Measurements from ENCODE around the gene COQ4.

COQ4 gene

DNA sequence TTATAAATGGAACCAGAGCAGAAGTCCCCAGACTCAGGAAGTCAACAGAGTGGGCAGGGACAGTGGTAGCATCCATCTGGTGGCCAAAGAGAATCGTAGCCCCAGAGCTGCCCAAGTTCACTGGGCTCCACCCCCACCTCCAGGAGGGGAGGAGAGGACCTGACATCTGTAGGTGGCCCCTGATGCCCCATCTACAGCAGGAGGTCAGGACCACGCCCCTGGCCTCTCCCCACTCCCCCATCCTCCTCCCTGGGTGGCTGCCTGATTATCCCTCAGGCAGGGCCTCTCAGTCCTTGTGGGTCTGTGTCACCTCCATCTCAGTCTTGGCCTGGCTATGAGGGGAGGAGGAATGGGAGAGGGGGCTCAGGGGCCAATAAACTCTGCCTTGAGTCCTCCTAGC, 38.2 kb downstream of the COQ4 start:
- Histone ChIP-seq H3K9me3 (ENCODE audit: insufficient read depth, low read length) (no peaks in the 10 kb centered on the region), H3K27me3 (ENCODE audit: insufficient read depth, insufficient read length) (peaks cover 15% of the 10 kb centered on the region), H3K36me3 (ENCODE audit: insufficient read depth, insufficient read length, low read length) (peaks cover 27% of the 10 kb centered on the region), H3K4me3 (ENCODE audit: insufficient read length, low read depth) (no peak overlapping the region), H3K9ac (ENCODE audit: insufficient read length, low read depth) (no peak overlapping the region), H3K4me1 (ENCODE audit: insufficient read depth, insufficient read length) (peaks cover 16% of the 10 kb centered on the region)
- no peak for TF ChIP-seq ZNF274 (IDR thresholded peaks at IDR 0.05; ENCODE audit: low read depth, low read length)
- TF ChIP-seq YY1 (IDR thresholded peaks at IDR 0.05; ENCODE audit: insufficient read depth, insufficient read length), result no peak
- no peak for TF ChIP-seq SUZ12 (IDR thresholded peaks at IDR 0.05; ENCODE audit: extremely low read depth, insufficient read depth, insufficient read length)
- no peak for DNase-seq (ENCODE audit: low read depth, low spot score)

DNA sequence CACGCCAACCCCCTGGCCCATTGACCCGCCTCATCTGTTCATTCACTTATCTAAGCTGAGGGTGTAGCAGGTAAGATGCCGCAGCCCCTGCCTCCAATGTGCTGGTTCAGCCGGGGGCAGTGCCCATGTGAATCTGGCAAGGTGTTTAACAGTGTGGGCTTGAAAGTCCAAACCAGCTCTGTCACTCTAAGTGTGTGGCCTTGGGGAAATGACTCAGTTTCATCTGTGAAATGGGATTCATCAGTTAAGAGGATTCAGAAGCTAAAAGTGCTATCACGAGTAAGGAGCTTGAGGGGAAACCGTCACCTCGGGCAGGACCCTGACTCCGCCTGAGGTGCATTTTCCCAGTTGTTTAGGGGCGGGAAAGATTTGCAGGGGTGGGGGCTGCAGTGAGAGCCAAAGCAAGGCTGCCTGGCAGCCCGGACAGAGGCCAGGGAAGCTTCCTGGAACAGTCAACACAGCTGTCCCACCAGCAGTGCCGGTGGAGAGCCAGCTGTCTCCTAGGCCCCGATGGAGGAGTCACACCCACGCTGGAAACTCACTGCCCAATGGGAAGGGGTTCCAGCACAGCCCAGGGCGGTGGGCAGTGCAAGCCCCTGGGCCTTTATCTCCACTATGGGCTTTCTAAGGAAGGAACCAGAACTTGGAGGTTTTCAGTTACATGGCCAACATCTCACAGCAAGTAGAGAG, 38.8 kb downstream of the COQ4 start:
- TF ChIP-seq ZNF274 (IDR thresholded peaks at IDR 0.05; ENCODE audit: low read depth, low read length) (no peak), SUZ12 (IDR thresholded peaks at IDR 0.05; ENCODE audit: extremely low read depth, insufficient read depth, insufficient read length) (no peak), YY1 (IDR thresholded peaks at IDR 0.05; ENCODE audit: insufficient read depth, insufficient read length) (no peak)
- Histone ChIP-seq H3K4me3 (ENCODE audit: insufficient read length, low read depth) (no peak overlapping the region), H3K36me3 (ENCODE audit: insufficient read depth, insufficient read length, low read length) (peaks cover 21% of the 10 kb centered on the region), H3K4me1 (ENCODE audit: insufficient read depth, insufficient read length) (peaks cover 16% of the 10 kb centered on the region), H3K9me3 (ENCODE audit: insufficient read depth, low read length) (no peaks in the 10 kb centered on the region), H3K9ac (ENCODE audit: insufficient read length, low read depth) (no peak overlapping the region), H3K27me3 (ENCODE audit: insufficient read depth, insufficient read length) (peaks cover 19% of the 10 kb centered on the region)
- DNase-seq (ENCODE audit: low read depth, low spot score), result no peak

DNA sequence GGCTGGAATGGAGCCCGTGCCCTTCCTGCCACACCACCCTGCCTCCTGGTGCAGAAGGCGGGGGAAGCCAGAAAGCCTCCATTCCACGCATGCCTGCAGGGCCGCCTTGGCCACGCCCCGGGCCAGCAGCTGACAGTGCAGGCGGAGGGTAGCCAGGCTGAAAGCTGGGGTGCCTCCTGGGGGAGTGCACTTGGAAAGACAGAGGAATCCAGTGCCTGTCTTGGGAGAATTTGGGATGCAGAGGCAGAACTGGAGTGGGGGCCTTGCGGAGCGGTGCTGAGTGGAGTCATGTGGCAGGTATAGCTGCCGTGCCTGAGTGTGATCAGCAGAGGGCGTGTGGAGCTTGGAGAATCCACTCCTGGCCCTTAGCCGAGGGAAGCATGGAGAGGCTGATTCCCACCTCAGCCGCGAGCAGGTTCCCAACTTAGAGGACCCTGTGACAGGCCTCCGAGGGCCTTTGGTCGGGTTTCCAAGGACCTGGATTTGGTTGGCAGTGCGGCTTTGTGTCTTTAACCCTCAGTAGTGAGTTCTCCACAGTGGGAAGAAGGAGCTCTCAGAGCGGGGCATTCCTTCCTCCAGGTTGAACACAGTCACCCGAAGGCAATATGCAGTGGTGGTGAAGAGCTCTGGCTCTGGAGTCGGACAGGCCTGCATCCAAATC, 39.5 kb downstream of the COQ4 start:
- Histone ChIP-seq H3K4me3 (ENCODE audit: insufficient read length, low read depth) (no peak overlapping the region), H3K9ac (ENCODE audit: insufficient read length, low read depth) (no peak overlapping the region), H3K27me3 (ENCODE audit: insufficient read depth, insufficient read length) (peaks cover 25% of the 10 kb centered on the region)

DNA sequence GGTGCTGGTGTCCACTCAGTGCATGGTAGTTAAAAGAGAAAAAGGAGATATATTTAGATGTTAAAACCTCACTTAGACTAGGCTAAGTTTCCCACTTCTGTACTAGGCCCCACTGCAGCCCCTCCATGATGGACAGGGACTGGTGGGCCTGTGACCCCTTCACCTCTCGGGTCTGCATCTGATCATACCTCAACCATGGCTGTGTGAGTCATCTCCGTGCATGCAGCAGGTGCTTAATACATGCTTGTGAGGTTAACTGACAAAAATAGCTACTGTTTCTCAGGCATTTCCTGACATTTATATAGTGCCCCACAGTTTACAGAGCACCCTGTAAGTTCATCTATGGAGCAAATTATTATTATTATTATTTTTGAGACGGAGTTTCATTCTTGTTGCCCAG, 40.1 kb downstream of the COQ4 start:
- H3K27me3 ChIP-seq (ENCODE audit: insufficient read depth, insufficient read length), result peaks cover 31% of the 10 kb centered on the region
- H3K4me1 ChIP-seq (ENCODE audit: insufficient read depth, insufficient read length), result peaks cover 14% of the 10 kb centered on the region
- H3K9ac ChIP-seq (ENCODE audit: insufficient read length, low read depth), result no peak overlapping the region
- no peak overlapping the region for H3K4me3 ChIP-seq (ENCODE audit: insufficient read length, low read depth)
- TF ChIP-seq ZNF274 (IDR thresholded peaks at IDR 0.05; ENCODE audit: low read depth, low read length) (no peak), SUZ12 (IDR thresholded peaks at IDR 0.05; ENCODE audit: extremely low read depth, insufficient read depth, insufficient read length) (no peak), YY1 (IDR thresholded peaks at IDR 0.05; ENCODE audit: insufficient read depth, insufficient read length) (no peak)
- peaks cover 15% of the 10 kb centered on the region for H3K36me3 ChIP-seq (ENCODE audit: insufficient read depth, insufficient read length, low read length)
- DNase-seq (ENCODE audit: low read depth, low spot score), result no peak
- no peaks in the 10 kb centered on the region for H3K9me3 ChIP-seq (ENCODE audit: insufficient read depth, low read length)

More for the DNA sequence above, 39.5 kb downstream of the COQ4 start:
- Histone ChIP-seq H3K4me1 (ENCODE audit: insufficient read depth, insufficient read length) (peaks cover 16% of the 10 kb centered on the region), H3K36me3 (ENCODE audit: insufficient read depth, insufficient read length, low read length) (peaks cover 20% of the 10 kb centered on the region), H3K9me3 (ENCODE audit: insufficient read depth, low read length) (no peaks in the 10 kb centered on the region)
- peak; percentile 82 for DNase-seq (ENCODE audit: low read depth, low spot score)
- TF ChIP-seq SUZ12 (IDR thresholded peaks at IDR 0.05; ENCODE audit: extremely low read depth, insufficient read depth, insufficient read length), result no peak
- no peak for TF ChIP-seq ZNF274 (IDR thresholded peaks at IDR 0.05; ENCODE audit: low read depth, low read length)
- TF ChIP-seq YY1 (IDR thresholded peaks at IDR 0.05; ENCODE audit: insufficient read depth, insufficient read length), result no peak

DNA sequence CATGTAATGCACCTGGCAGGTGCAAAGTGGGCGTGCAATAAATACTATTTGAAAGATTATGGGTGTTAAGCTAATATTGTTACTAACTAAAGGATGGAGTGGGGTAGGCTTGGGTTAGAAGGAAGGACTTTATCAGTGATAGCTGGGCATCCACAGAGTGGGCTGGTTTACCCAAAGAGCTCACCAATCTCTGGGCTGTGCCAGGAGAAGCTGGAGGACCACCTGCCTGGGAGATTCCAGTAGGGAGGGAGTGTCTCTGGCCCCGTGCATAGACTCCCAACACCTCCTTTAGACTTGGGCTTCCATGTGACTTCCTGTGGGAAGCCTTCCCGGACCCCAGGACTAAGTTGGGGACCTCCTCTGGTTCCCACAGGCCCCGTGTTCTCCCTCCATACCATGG, 42.9 kb downstream of the COQ4 start:
- Histone ChIP-seq H3K27me3 (ENCODE audit: insufficient read depth, insufficient read length) (peaks cover 35% of the 10 kb centered on the region), H3K9me3 (ENCODE audit: insufficient read depth, low read length) (no peaks in the 10 kb centered on the region), H3K4me1 (ENCODE audit: insufficient read depth, insufficient read length) (peaks cover 12% of the 10 kb centered on the region), H3K9ac (ENCODE audit: insufficient read length, low read depth) (peak overlapping the region; percentile 74), H3K36me3 (ENCODE audit: insufficient read depth, insufficient read length, low read length) (peaks cover 4% of the 10 kb centered on the region), H3K4me3 (ENCODE audit: insufficient read length, low read depth) (no peak overlapping the region)
- TF ChIP-seq YY1 (IDR thresholded peaks at IDR 0.05; ENCODE audit: insufficient read depth, insufficient read length), result no peak
- no peak for DNase-seq (ENCODE audit: low read depth, low spot score)

DNA sequence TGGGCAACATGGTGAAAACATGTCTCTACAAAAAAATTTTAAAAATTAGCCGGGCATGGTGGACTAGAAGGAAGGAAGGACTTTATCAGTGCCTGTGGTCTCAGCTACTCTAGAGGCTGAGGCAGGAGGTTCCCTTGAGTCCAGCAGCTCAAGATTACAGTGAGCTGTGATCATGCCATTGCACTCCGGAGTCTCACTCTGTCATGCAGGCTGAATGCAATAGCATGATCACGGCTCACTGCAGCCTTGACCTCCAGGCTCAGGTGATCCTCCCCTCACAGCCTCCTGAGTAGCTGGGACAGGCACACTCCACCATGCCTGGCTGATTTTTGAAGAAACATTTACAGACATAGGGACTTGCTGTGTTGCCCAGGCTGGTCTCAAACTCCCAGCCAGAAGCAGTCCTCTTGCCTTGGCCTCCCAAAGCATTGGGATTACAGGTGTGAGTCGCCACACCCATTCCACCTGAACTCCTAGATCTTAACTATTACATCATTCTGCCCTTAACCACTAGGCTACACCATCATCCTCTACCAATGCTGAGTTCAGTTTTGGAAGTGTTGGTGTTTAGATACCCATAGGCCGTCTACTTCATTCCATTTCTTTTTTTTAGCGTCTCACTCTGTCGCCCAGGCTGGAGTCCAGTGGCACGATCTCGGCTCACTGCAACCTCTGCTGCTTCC, 46.5 kb downstream of the COQ4 start:
- H3K36me3 ChIP-seq (ENCODE audit: insufficient read depth, insufficient read length, low read length), result peaks cover 22% of the 10 kb centered on the region
- H3K27me3 ChIP-seq (ENCODE audit: insufficient read depth, insufficient read length), result peaks cover 27% of the 10 kb centered on the region

DNA sequence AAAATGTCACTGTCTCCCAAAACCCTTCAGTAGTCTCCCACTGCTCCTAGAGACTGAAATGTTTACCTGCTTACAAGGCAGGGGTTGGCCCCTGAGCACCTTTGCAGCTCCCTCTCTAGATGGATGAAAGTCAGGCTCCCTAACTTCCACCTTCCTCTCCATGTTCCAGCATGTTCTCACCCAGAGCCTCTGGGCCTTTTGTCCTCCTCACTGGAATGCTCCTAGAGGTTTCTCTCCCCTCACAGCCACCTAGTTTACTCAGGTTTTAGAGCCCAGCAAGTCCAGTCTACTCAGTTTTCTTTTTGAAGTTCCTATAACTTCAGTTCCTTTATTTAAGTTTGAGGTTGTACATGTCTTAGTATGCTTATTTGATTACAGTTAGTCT, 47.7 kb downstream of the COQ4 start:
- Histone ChIP-seq H3K4me3 (ENCODE audit: insufficient read length, low read depth) (peak overlapping the region; percentile 98), H3K27me3 (ENCODE audit: insufficient read depth, insufficient read length) (peaks cover 25% of the 10 kb centered on the region), H3K36me3 (ENCODE audit: insufficient read depth, insufficient read length, low read length) (peaks cover 33% of the 10 kb centered on the region), H3K4me1 (ENCODE audit: insufficient read depth, insufficient read length) (peaks cover 4% of the 10 kb centered on the region), H3K9me3 (ENCODE audit: insufficient read depth, low read length) (no peaks in the 10 kb centered on the region), H3K9ac (ENCODE audit: insufficient read length, low read depth) (peak overlapping the region; percentile 93)
- DNase-seq (ENCODE audit: low read depth, low spot score), result no peak
- no peak for TF ChIP-seq SUZ12 (IDR thresholded peaks at IDR 0.05; ENCODE audit: extremely low read depth, insufficient read depth, insufficient read length)
- TF ChIP-seq YY1 (IDR thresholded peaks at IDR 0.05; ENCODE audit: insufficient read depth, insufficient read length), result no peak
- TF ChIP-seq ZNF274 (IDR thresholded peaks at IDR 0.05; ENCODE audit: low read depth, low read length), result no peak

More for the DNA sequence above, 46.5 kb downstream of the COQ4 start:
- Histone ChIP-seq H3K9me3 (ENCODE audit: insufficient read depth, low read length) (no peaks in the 10 kb centered on the region), H3K4me3 (ENCODE audit: insufficient read length, low read depth) (no peak overlapping the region), H3K9ac (ENCODE audit: insufficient read length, low read depth) (no peak overlapping the region), H3K4me1 (ENCODE audit: insufficient read depth, insufficient read length) (peaks cover 4% of the 10 kb centered on the region)
- TF ChIP-seq YY1 (IDR thresholded peaks at IDR 0.05; ENCODE audit: insufficient read depth, insufficient read length) (no peak), SUZ12 (IDR thresholded peaks at IDR 0.05; ENCODE audit: extremely low read depth, insufficient read depth, insufficient read length) (no peak), ZNF274 (IDR thresholded peaks at IDR 0.05; ENCODE audit: low read depth, low read length) (no peak)
- DNase-seq (ENCODE audit: low read depth, low spot score), result no peak
